Retinal pigment epithelial cell (primary cell): Measurements from ENCODE around the gene SLC25A34.

Experiments
- DNase-seq: peaks from one replicate; pipeline ENCODE4 v3.0.0-alpha.2; 2010; ENCODE audit warnings: low read depth
- H3K4me3 ChIP-seq: 2 replicates; pipeline ENCODE4 v1.5.1; 2011; ENCODE audit warnings: mild to moderate bottlenecking, low read length, control low read depth, moderate library complexity
- TF ChIP-seq, protein P1 (sequence below): conservative IDR thresholded peaks from 2 replicates; pipeline ENCODE4 v1.5.1; 2011; ENCODE audit warnings: low read depth, low read length, control low read depth, inconsistent platforms

SLC25A34 gene

GRCh38 chr1:15764890-15765289 is 28.8 kb downstream of the SLC25A34 start:
- TF ChIP-seq, protein P1, sequence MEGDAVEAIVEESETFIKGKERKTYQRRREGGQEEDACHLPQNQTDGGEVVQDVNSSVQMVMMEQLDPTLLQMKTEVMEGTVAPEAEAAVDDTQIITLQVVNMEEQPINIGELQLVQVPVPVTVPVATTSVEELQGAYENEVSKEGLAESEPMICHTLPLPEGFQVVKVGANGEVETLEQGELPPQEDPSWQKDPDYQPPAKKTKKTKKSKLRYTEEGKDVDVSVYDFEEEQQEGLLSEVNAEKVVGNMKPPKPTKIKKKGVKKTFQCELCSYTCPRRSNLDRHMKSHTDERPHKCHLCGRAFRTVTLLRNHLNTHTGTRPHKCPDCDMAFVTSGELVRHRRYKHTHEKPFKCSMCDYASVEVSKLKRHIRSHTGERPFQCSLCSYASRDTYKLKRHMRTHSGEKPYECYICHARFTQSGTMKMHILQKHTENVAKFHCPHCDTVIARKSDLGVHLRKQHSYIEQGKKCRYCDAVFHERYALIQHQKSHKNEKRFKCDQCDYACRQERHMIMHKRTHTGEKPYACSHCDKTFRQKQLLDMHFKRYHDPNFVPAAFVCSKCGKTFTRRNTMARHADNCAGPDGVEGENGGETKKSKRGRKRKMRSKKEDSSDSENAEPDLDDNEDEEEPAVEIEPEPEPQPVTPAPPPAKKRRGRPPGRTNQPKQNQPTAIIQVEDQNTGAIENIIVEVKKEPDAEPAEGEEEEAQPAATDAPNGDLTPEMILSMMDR, result no peak
- H3K4me3 ChIP-seq, result no peak overlapping the region
- no peak for DNase-seq

- no peak overlapping the region for H3K4me3 ChIP-seq
- TF ChIP-seq, protein P1, result no peak
- DNase-seq, result no peak
These were observed 29.6 kb downstream of the SLC25A34 start for GRCh38 chr1:15765495-15766194.

- TF ChIP-seq, protein P1, result no peak
- no peak for DNase-seq
- H3K4me3 ChIP-seq, result no peak overlapping the region
These were observed 31.9 kb downstream of the SLC25A34 start for GRCh38 chr1:15767941-15768340.

- no peak overlapping the region for H3K4me3 ChIP-seq
- no peak for DNase-seq
- TF ChIP-seq, protein P1, result no peak
These were observed 32.3 kb downstream of the SLC25A34 start for GRCh38 chr1:15768388-15768787.

DNA sequence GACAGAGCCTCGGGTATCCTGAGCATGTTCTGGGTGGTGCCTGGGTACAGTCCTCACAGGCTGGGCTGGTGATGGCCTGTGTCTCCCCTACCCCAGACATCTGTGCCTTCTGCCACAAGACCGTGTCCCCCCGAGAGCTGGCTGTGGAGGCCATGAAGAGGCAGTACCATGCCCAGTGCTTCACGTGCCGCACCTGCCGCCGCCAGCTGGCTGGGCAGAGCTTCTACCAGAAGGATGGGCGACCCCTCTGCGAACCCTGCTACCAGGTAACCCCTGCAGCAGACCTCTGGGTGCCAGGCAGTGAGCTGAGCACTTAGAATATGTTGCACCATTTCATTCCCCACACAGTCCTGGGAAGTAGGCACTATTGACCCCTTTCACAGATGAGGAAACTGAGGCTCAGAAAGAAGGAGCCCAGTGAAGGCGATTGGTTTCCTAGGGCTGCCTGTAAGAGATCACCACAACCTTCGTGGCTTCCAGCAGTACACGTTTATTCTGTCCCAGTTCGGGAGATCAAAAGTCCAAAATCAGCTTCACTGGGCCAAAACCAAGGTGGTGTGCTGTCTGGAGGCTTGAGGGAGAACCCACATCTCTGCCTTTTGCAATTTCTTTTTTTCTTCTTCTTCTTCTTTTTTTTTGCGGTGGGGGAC is 34.4 kb downstream of the SLC25A34 start:
- DNase-seq, result no peak
- TF ChIP-seq, protein P1, result no peak

DNA sequence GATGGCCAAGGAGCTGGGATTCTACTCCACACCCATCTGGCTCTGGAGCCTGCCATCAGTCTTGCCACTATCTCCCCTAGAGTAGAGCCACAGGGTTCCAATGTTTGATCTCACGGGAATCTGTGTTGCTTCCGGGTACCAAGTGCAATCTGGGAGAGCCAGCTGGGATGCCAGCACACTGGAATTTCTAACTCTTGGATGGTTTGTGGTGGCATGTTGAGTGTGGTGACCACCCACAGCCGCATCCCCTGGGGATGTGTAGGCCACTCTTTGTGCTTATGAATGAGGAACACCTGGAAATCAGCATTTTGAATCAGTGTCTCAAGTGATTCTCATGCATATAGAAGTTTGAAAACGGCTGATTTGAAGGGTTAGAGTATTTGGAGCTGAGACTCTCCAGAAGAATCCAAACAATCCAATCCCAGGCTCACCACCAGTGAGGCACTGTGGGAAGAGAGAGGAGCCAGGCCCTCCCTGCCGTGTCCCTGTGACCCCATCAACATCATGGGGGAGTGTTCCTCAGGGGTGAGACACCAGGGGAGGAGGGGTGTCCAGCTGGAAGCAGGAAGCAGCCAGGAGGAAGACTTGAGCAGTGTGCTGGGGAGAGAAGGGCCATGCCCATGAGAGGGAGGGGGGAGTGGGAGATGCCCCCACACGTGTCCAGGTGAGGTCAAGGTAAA is 35.9 kb downstream of the SLC25A34 start:
- no peak for DNase-seq
- TF ChIP-seq, protein P1, result no peak
- H3K4me3 ChIP-seq, result no peak overlapping the region

More for the DNA sequence above, 34.4 kb downstream of the SLC25A34 start:
- no peak overlapping the region for H3K4me3 ChIP-seq
